C4-2B (cell line): ENCODE measurements around the gene SMPDL3A.
"Not testable (repeated sequence)": the region's sequence is repeated elsewhere in the genome, so short reads cannot be mapped to it uniquely, and the experiment has no call there.

ENCODE experiments used
- H3K27ac ChIP-seq: fragments of 450-650 bp; 2 replicates; pipeline ENCODE4 v1.5.1; 2017
- ZFX ChIP-seq: fragments of 450-650 bp; IDR thresholded peaks from 2 replicates; pipeline ENCODE4 v1.6.1; 2017
- TF ChIP-seq, protein P1 (sequence below): fragments of 450-650 bp; conservative IDR thresholded peaks from 2 replicates; pipeline ENCODE4 v1.5.1; 2017; ENCODE audit warnings: mild to moderate bottlenecking

SMPDL3A gene, protein sequence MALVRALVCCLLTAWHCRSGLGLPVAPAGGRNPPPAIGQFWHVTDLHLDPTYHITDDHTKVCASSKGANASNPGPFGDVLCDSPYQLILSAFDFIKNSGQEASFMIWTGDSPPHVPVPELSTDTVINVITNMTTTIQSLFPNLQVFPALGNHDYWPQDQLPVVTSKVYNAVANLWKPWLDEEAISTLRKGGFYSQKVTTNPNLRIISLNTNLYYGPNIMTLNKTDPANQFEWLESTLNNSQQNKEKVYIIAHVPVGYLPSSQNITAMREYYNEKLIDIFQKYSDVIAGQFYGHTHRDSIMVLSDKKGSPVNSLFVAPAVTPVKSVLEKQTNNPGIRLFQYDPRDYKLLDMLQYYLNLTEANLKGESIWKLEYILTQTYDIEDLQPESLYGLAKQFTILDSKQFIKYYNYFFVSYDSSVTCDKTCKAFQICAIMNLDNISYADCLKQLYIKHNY

DNA sequence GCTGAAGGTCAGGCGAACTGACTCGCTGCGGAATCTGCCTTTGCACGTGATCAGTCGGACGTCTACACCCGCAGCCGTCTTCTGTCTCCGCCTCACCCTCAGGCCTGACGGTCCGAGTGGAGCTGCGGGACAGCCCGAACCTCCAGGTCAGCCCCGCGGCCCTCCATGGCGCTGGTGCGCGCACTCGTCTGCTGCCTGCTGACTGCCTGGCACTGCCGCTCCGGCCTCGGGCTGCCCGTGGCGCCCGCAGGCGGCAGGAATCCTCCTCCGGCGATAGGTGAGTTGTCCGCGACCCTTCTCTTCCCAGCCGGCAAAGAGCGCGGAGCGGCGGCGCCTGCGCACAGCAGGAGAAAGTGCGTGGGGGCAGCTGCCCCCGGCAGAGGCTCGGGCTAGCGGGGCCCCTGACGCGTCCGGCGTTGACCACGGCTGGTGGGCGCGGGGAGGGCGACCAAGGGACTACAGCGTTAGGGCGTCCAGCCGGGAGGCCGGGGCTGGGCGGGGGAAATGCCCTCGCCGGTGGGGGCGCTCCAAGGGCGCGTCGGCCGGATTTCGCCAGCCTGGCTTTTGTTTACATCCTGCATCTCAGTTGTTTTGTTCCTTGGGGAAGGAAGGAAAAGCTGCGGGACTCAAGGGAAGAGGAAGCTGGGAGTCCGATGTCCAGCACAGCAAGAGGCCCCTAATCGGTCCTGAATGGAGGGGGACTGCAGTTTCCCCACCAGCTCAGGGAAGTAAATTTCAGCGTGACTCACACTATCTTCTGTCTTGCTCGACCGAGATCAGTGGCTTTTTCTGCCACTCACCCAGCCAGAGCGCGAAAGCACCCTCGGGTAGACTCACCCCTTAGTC, at the start of gene SMPDL3A:
SMPDL3A (plus strand) TSS at position 77 of the 846 bp plus-strand sequence; CDS start at position 166, 89 bp downstream.
- TF ChIP-seq ZFX = peak; percentile 50
- TF ChIP-seq, protein P1, sequence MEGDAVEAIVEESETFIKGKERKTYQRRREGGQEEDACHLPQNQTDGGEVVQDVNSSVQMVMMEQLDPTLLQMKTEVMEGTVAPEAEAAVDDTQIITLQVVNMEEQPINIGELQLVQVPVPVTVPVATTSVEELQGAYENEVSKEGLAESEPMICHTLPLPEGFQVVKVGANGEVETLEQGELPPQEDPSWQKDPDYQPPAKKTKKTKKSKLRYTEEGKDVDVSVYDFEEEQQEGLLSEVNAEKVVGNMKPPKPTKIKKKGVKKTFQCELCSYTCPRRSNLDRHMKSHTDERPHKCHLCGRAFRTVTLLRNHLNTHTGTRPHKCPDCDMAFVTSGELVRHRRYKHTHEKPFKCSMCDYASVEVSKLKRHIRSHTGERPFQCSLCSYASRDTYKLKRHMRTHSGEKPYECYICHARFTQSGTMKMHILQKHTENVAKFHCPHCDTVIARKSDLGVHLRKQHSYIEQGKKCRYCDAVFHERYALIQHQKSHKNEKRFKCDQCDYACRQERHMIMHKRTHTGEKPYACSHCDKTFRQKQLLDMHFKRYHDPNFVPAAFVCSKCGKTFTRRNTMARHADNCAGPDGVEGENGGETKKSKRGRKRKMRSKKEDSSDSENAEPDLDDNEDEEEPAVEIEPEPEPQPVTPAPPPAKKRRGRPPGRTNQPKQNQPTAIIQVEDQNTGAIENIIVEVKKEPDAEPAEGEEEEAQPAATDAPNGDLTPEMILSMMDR = peak; percentile 80
- H3K27ac ChIP-seq = peak within 1 kb of the TSS; percentile 89

DNA sequence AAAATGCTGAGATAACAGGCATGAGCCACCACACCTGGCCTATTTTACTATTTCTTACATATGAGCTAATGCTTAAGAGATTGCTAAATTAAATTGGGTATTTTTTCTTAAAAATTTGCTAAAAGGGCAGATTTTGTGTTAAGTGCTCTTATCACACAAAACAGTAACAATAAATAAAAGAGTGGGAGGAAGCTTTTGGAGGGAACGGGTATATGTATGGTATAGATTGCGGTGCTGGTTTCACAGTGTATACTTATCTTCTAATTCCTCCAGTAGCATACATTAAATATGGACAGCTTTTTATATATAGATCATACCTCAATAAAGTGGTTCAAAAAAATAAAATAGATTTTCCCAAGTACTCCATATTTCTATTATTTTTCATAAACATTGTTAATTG, 49.0 kb upstream of the SMPDL3A start:
- TF ChIP-seq, protein P1 = no peak
- no peak for TF ChIP-seq ZFX
- no peak overlapping the region for H3K27ac ChIP-seq

DNA sequence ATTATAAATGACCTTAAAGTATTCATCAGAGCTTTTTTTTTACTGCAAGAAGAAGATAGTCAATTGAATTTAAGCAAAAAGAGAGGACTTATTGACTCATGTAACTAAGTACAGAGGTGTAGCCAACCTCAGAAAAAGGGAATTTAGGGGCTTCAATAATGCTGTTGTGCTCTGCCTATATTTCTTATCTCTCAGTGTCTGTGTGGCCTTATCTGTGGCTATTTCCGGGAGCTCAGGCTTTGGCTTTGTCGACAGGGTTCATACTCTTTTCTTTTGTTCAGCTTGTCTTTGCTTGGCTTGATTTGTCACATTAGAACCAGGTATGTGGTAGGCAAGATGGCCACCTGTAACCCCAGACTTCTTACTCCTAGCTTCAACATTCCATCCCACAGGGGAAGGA, 48.1 kb upstream of the SMPDL3A start:
- TF ChIP-seq, protein P1 = no peak
- no peak for TF ChIP-seq ZFX
- H3K27ac ChIP-seq = no peak overlapping the region

DNA sequence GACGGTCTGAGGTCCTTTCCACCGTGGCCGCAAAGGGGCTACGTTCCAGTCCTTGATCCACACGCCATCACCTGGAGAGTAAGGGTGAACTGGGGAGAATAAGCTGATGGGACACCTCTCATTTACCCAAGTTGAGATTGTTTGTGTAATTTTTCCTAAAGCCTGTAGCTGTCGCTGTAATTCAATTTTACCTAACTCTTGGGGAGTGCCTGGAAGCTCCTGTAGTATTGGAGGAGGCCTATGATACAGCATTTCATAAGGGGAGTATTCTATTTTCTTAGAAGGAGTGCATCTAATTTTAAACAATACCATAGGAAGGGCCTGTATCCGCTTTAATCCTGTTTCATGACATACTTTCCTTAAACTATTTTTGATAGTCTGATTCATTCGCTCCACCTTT, 44.8 kb upstream of the SMPDL3A start:
- TF ChIP-seq, protein P1 = peak; percentile 24
- not testable (repeated sequence) for H3K27ac ChIP-seq

DNA sequence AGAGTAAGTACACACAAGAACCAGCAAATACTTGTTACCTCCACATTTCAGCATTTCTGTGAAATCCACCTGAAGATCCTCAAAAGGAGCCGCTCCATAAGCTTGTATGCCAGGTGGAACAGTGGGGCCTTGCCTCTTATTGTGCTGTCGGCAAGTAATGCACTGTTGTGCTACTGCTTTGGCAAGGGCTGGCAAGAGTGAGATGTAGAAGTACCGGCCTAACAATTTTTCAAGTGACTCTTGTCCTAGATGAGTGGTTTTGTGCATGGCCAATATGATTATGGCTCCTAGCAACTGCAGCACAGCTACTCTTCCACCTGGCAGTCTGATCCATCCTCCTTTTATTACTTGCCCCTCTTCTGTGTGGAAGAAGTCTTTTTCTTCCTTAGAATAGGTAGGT, 44.2 kb upstream of the SMPDL3A start:
- not testable (repeated sequence) for H3K27ac ChIP-seq

DNA sequence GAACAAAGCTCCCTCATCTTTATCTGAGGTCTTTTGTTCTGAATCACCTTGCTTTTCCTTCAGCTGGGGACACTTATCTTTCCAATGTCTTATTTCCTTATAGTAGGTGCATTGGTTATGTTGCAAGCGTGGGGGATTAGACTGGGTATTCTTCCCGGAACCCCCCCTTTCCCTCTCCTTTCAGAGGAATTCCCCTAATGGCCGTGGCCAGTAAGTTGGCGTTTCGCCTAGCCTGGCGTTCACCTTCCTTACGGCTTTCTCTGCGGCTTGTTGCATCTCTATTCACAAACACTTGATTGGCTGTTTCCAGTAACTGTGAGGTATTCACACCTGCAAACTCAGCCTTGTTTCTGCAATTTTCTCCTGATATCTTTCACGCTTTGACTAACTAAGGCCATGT, 42.4 kb upstream of the SMPDL3A start:
- no peak for TF ChIP-seq ZFX
- TF ChIP-seq, protein P1 = no peak
- H3K27ac ChIP-seq = no peak overlapping the region

DNA sequence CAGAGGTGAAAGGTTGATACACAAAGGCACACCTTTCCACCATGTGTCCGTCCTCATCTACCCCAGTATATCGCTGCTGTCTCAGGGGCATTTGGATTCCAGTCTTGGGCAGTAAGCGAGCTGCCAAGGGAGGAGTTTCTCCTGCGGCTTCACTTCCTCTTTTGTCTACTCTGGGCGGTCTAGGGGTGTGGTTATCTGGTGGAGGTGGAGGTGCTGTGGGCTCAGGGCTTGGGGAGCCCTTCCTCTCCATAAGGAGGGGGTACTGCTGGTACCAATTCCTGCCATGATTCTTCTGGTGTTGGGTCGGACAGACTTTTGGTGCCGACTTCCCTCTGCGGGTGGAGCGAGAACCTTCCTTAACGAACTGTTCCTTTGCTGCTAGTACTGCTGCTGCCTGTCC, 41.5 kb upstream of the SMPDL3A start:
- no peak for TF ChIP-seq ZFX
- TF ChIP-seq, protein P1 = no peak
- no peak overlapping the region for H3K27ac ChIP-seq

DNA sequence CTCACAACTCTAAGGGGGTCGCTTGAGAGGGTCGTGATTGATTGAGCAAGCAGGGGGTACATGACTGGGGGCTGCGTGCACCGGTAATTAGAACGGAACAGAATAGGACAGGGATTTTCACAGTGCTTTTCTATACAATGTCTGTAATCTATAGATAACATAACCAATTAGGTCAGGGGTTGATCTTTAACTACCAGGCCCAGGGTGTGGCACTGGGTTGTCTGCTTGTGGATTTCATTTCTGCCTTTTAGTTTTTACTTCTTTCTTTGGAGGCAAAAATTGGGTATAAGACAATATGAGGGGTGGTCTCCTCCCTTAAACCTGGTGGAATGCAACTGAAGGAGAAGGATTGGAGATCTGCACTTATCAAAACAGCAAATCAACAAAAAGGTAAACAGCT, 40.1 kb upstream of the SMPDL3A start:
- not testable (repeated sequence) for H3K27ac ChIP-seq
